DND-41 (cell line): ENCODE measurements around the gene DSCAML1.

ENCODE experiments used
- EZH2 ChIP-seq: IDR thresholded peaks from 3 replicates; pipeline ENCODE4 v1.6.1; 2012; ENCODE audit warnings: borderline replicate concordance, low read depth, mild to moderate bottlenecking, moderate library complexity, low read length, inconsistent platforms; ENCODE audit not compliant: severe bottlenecking
- TF ChIP-seq, protein P1 (sequence below): IDR thresholded peaks from 2 replicates; pipeline ENCODE4 v1.5.1; 2012; ENCODE audit warnings: borderline replicate concordance, low read length, moderate library complexity, mild to moderate bottlenecking; ENCODE audit not compliant: poor library complexity, severe bottlenecking; ENCODE audit errors: extremely low read depth

- TF ChIP-seq, protein P1, sequence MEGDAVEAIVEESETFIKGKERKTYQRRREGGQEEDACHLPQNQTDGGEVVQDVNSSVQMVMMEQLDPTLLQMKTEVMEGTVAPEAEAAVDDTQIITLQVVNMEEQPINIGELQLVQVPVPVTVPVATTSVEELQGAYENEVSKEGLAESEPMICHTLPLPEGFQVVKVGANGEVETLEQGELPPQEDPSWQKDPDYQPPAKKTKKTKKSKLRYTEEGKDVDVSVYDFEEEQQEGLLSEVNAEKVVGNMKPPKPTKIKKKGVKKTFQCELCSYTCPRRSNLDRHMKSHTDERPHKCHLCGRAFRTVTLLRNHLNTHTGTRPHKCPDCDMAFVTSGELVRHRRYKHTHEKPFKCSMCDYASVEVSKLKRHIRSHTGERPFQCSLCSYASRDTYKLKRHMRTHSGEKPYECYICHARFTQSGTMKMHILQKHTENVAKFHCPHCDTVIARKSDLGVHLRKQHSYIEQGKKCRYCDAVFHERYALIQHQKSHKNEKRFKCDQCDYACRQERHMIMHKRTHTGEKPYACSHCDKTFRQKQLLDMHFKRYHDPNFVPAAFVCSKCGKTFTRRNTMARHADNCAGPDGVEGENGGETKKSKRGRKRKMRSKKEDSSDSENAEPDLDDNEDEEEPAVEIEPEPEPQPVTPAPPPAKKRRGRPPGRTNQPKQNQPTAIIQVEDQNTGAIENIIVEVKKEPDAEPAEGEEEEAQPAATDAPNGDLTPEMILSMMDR, result no peak
- TF ChIP-seq EZH2, result no peak
These were observed 36.4 kb upstream of the DSCAML1 start for GRCh38 chr11:117833401-117833891.
